ENCODE data around the gene RABGAP1L. TPM values are rescaled to one million over a fixed set of nuclear protein-coding genes. Genes with fewer than 3 reads are reported as not detected.
"Not testable (repeated sequence)": the region's sequence is repeated elsewhere in the genome, so short reads cannot be mapped to it uniquely, and the experiment has no call there.

RABGAP1L gene
- total and polyA plus RNA-seq, 11 donors: 18.6 to 195 (median 98.4) TPM

GRCh38 chr1:174519844-174520243 lies 360.5 kb downstream of the RABGAP1L start:
- Histone ChIP-seq H3K27ac (peak overlapping the region in 8 of 12 donors; percentile 40 to 76 (median 60)), H3K4me1 (peaks cover 0 to 29% (median 3%) of the 10 kb centered on the region in 12 donors), H3K9me3 (peaks cover 0 to 22% (median 2%) of the 10 kb centered on the region in 12 donors), H3K4me3 (no peak overlapping the region), H3K27me3 (no peaks in the 10 kb centered on the region), H3K36me3 (no peaks in the 10 kb centered on the region)
- intact Hi-C loops (cut with DNase I): no loop called here
- peak; percentile 94 to 97 (median 96) for ATAC-seq
- 26 to 35% (median 28%) methylated on average over 2 of the region's 2 CpGs for WGBS, 4 donors
- peak in 4 of 5 donors; percentile 33 to 57 (median 51) for DNase-seq
- TF ChIP-seq POLR2A (IDR thresholded peaks at IDR 0.05) (no peak), CTCF (IDR thresholded peaks at IDR 0.05) (no peak)

- H3K27me3 ChIP-seq: no peaks in the 10 kb centered on the region
- WGBS, 4 donors: 94 to 98% (median 96%) methylated on average over 1 of the region's 1 CpG
- intact Hi-C loops (cut with DNase I): no loop called here
These were observed 372.4 kb downstream of the RABGAP1L start for GRCh38 chr1:174531751-174532150.

GRCh38 chr1:174534789-174535188 lies 375.5 kb downstream of the RABGAP1L start:
- ATAC-seq (no peak), DNase-seq (no peak)
- TF ChIP-seq POLR2A (IDR thresholded peaks at IDR 0.05) (no peak), CTCF (IDR thresholded peaks at IDR 0.05) (no peak)

More at GRCh38 chr1:174531751-174532150, 372.4 kb downstream of the RABGAP1L start:
- Histone ChIP-seq H3K36me3 (peaks cover 0 to 3% (median 0%) of the 10 kb centered on the region in 9 donors), H3K4me1 (peaks cover 0 to 9% (median 0%) of the 10 kb centered on the region in 12 donors), H3K27ac (no peak overlapping the region), H3K4me3 (no peak overlapping the region), H3K9me3 (peaks cover 0 to 30% (median 15%) of the 10 kb centered on the region in 12 donors)
- DNase-seq (no peak), ATAC-seq (no peak)
- TF ChIP-seq POLR2A (IDR thresholded peaks at IDR 0.05) (no peak), CTCF (IDR thresholded peaks at IDR 0.05) (no peak)

GRCh38 chr1:174535207-174535606 lies 375.9 kb downstream of the RABGAP1L start:
- Histone ChIP-seq H3K27me3 (no peaks in the 10 kb centered on the region), H3K27ac (no peak overlapping the region), H3K4me1 (peaks cover 0 to 9% (median 0%) of the 10 kb centered on the region in 12 donors), H3K4me3 (no peak overlapping the region), H3K9me3 (peaks cover 0 to 43% (median 16%) of the 10 kb centered on the region in 12 donors), H3K36me3 (peaks cover 0 to 3% (median 0%) of the 10 kb centered on the region in 9 donors)
- TF ChIP-seq CTCF (IDR thresholded peaks at IDR 0.05): no peak
- peak in 3 of 4 donors; percentile 53 to 80 (median 57) for ATAC-seq
- intact Hi-C loops (cut with DNase I): no loop called here
- DNase-seq: no peak
- 45 to 65% (median 52%) methylated on average over 2 of the region's 2 CpGs for WGBS, 4 donors

More at GRCh38 chr1:174534789-174535188, 375.5 kb downstream of the RABGAP1L start:
- Histone ChIP-seq H3K9me3 (peaks cover 0 to 40% (median 16%) of the 10 kb centered on the region in 12 donors), H3K27me3 (no peaks in the 10 kb centered on the region), H3K27ac (no peak overlapping the region), H3K36me3 (peaks cover 0 to 3% (median 0%) of the 10 kb centered on the region in 9 donors), H3K4me3 (no peak overlapping the region), H3K4me1 (peaks cover 0 to 9% (median 0%) of the 10 kb centered on the region in 12 donors)
- intact Hi-C loops (cut with DNase I): no loop called here

- peaks cover 0 to 57% (median 3%) of the 10 kb centered on the region in 12 donors for H3K9me3 ChIP-seq
- H3K36me3 ChIP-seq; intact Hi-C loops (cut with DNase I); H3K27me3 ChIP-seq; DNase-seq; H3K4me1 ChIP-seq; H3K4me3 ChIP-seq; ATAC-seq; H3K27ac ChIP-seq: not testable (repeated sequence)
- 87 to 95% (median 91%) methylated on average over 2 of the region's 2 CpGs for WGBS, 4 donors
These were observed 384.1 kb downstream of the RABGAP1L start for GRCh38 chr1:174543421-174543820.
